GM18519 (cell line): ENCODE data around the gene MFGE8.

Experiments
- ATAC-seq: cut with Tn5 transposase; IDR thresholded peaks from one replicate; pipeline ENCODE4 v1.9.1; 2021; ENCODE audit warnings: mild to moderate bottlenecking, moderate library complexity; ENCODE audit not compliant: unreplicated experiment, low FRiP score

The MFGE8 gene

DNA sequence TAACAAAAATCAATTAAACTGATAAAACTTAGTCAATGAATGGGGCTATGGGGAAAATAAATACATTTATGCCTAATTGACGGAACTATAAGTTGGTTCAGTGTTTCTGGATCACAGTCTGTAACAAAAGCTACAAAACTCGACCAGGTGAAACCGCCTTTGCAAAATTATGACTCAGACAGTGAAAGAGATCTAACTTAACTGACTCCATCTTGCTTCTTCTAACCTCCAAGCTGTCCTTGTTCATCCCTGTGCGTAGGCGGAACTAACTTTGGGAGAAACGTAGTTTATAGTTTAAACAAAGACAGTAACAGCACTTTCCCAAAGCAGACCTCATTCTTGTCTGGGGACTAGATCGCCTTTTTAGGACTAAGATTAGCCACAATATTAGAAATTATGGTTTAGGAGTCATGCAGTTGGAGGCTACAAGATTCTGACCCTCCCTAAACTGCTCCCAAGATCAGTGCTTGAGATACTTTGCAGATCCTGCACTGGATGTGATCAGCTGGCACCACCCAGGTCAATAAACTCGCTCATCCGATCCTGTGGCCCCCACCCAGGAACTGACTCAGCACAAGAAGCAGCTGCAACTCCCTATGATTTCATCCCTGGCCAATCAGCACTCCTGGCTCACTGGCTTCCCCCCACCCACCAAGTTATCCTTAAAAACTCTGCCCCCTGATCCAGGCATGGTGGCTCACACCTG is 7.2 kb upstream of the MFGE8 start:
- ATAC-seq: no peak

DNA sequence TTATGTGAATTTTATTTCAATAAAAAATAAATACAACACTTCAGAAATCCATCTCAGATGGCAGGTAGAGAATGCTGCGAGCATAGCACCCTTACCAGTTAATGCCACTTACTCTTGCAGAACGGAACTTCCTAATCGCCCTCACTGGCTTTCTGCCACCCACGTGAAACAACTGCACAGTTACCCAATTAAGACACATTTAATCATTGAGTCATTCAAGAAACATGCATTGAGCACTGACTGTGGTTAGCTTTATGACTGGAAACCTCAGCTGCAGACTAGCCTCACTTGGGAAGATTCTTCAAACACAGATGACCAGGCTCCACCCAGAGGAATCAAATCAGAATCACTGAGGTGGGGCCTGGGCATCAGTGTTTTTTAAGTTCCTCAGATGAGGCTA is 5.6 kb upstream of the MFGE8 start:
- peak; percentile 56 for ATAC-seq

- ATAC-seq: no peak
Measured at GRCh38 chr15:88917760-88918159, 4.6 kb upstream of the MFGE8 start.

- ATAC-seq: no peak
Measured at GRCh38 chr15:88915354-88915753, 2.2 kb upstream of the MFGE8 start.

- ATAC-seq: no peak
Measured at GRCh38 chr15:88913850-88914169, 631 bp upstream of the MFGE8 start.

- no peak for ATAC-seq
Measured at GRCh38 chr15:88912500-88912921, 668 bp downstream of the MFGE8 start.

GRCh38 chr15:88911766-88912118 is 1.4 kb downstream of the MFGE8 start:
- ATAC-seq: no peak

DNA sequence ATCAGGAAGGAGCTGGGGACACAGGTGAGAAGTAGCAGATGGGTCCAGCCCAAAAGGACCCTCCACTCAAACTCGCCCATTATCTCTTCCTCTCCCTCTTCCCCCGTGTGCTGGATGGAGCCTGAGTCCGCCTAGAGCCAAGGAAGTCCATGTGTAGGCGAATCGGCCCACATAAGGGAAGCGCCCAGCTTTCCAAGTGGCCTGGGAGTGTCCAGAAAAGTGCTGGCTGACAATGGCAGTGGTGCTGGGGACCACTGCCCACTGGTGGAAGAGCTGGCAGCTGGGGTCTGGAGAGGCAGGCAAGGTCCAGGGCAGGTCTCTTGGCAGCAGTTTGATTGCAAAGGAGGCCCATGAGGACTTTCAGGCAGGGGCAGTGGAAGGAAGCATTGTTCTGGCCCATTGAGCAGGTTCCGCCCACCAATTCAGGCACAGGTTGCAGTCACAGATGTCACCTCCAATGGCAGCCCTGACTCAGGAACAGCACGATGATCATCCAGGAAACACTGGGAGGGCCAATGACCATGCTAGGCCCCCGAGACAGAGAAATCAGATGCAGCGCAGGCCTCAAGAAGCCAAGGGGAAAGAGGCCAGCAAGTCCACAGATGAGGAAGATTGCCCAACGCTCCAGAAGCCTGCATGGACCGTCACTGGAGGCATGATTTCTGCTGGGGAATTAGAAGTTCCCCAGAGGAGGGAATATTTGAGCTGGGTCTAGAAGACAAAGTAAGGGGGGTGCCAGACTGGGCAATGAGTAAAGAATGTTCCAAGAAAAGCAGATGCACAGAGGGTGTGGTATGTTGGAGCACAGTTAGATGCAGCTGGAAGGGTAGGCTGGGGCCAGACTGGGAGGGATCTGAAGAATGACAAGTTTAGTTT is 3.0 kb downstream of the MFGE8 start:
- no peak for ATAC-seq

- no peak for ATAC-seq
Measured at GRCh38 chr15:88908697-88909621, 4.2 kb downstream of the MFGE8 start.

- ATAC-seq: no peak
Measured at GRCh38 chr15:88908123-88908522, 5.1 kb downstream of the MFGE8 start.

- ATAC-seq: no peak
Measured at GRCh38 chr15:88907111-88907510, 6.1 kb downstream of the MFGE8 start.

- no peak for ATAC-seq
Measured at GRCh38 chr15:88906551-88906950, 6.6 kb downstream of the MFGE8 start.

- no peak for ATAC-seq
Measured at GRCh38 chr15:88906130-88906529, 7.0 kb downstream of the MFGE8 start.

DNA sequence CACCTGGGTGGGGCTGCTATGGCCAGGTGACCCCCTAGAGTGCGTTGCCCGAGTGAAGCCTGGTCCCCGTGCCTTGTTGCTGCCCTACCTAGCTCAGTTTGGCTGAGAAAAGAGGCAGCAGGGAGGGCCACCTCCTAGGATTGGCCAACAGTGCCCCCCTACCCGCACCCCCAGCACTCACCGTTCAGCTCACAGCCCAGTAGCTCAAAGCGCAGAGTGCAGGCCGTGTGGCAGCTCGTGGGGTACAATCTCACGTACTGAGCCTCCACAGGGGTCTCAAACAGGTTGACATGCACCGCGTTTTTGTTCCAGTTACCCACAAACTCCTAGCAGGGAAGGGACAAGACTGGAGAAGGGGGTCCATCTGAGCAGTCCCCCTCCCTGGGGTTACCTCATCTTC is 7.6 kb downstream of the MFGE8 start:
- ATAC-seq: no peak

DNA sequence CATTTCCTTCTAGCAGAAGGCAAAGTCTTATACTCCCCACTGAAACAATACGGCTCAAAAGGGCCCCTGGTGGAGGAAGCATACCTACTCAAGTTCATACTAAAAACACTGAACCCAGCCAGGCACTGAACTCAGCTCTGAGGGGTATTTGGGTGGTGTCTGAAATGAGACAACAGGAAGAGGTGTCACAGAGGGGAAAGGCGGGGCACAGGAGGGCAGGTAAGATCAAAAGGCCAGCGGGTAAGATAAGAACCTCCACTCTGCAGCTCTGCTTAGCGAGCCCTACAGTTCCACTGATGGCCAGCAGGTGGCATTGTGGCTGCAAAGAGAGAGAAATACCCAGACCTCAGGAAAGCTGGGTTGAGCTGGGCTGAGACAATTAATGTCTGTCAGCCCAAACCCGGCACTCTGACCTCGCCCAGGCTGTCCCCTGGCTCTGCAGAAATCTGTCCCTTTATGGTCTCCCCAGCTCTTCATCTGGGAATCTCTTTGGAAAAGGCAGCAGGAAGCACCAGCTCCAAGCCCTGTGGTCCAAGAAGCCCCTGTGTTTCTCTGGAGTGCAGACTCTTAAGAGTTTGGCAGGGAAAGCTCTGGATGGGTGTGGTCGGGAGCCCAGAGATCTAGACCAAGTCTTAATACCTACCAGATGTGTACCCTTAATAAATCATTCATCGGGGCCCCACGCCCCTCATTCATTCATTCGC is 8.4 kb downstream of the MFGE8 start:
- ATAC-seq: peak; percentile 72

DNA sequence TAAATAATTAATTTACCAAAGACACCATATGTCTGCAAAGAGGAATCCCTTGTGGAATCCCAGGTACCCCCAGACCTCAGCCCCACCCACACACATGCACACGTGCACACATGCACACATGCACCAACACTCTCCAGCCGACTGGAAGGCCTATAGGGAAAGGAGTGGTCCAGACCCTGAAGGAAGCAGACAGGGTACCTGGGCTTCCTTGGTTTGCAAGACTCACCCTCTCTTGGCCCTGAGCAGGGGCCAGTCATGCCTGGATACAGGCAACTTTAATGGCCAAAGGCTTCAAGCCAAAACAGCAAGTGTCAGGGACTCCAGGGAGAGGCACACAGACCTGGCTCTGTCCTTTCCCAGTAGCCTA is 8.9 kb downstream of the MFGE8 start:
- ATAC-seq: no peak

DNA sequence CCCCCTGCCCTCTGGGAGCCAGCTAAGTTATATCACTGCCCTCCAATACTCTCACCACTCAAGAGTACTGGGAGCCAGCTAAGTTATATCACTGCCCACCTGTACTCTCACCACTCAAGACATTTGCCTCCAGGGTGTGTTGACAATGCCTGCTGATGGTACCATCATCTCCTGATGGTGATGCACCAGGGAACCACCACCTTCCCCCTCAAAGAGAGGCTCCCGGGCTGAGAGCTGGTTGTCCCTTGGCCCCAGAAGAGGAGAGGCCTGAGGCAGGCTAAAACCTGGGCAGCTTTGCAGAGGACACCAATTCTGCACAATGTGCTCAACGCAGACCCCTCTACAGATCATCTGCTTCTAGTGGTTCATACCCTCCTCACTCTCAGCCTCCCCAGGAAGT is 10.3 kb downstream of the MFGE8 start:
- no peak for ATAC-seq

- ATAC-seq: no peak
Measured at GRCh38 chr15:88902221-88902835, 10.9 kb downstream of the MFGE8 start.

DNA sequence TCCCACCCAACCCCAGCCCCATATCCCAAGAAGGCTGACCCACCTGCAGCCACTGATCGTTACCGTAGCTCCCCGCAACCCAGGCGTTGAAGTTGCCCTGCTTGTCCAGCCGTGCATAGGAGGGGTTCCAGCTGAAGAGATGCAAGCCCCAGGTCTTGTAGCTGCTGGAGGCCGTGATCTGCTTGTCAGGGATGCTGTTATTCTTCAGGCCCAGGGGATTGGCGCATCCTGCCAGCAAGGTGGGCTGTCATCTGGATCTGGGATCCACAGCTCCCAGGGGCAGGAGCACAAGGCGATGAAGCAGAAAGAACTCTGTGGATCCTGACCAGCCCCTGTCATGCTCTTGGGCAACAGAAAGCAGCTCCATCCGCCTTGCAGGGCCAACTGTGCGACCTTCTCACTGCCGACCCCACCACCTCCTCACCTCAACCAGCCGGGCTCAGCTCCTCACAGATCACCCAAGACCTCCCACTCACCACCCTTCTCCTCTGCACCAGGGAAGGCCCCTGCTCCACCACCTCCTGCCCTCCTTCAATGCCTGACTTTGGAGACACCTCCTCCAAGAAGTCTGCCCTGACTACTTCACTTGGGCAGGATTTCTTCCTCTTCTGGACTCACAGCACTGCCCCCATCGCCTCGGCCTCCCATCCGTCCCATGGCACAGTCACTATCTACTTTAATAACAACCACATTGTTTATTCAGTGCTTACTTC is 11.5 kb downstream of the MFGE8 start:
- ATAC-seq: no peak
